HUES6 (cell line): Measurements from ENCODE around the gene SH3BP4.
A peak's percentile ranks its signal among the peaks of the same experiment; 100 is the strongest.

Experiments
- H3K27ac ChIP-seq: 2 replicates; pipeline ENCODE4 v1.7.0; 2013; ENCODE audit warnings: low read depth, mild to moderate bottlenecking, low read length, inconsistent platforms
- H3K27me3 ChIP-seq: 2 replicates; pipeline ENCODE4 v1.6.1; 2013; ENCODE audit warnings: low read length; ENCODE audit not compliant: control insufficient read depth, insufficient read depth
- H3K36me3 ChIP-seq: 2 replicates; pipeline ENCODE4 v1.6.1; 2013; ENCODE audit warnings: low read length; ENCODE audit not compliant: control insufficient read depth, insufficient read depth
- H3K4me1 ChIP-seq: 2 replicates; pipeline ENCODE4 v1.6.1; 2013; ENCODE audit warnings: low read length; ENCODE audit not compliant: control insufficient read depth, insufficient read depth
- H3K4me3 ChIP-seq: 2 replicates; pipeline ENCODE4 v1.5.1; 2013; ENCODE audit warnings: low read depth, low read length
- H3K9ac ChIP-seq: one replicate; pipeline ENCODE4 v1.6.1; 2013; ENCODE audit warnings: mild to moderate bottlenecking, low read length
- H3K9me3 ChIP-seq: 2 replicates; pipeline ENCODE4 v1.6.1; 2013; ENCODE audit warnings: low read depth, low read length; ENCODE audit not compliant: control insufficient read depth, insufficient read depth

Gene SH3BP4

DNA sequence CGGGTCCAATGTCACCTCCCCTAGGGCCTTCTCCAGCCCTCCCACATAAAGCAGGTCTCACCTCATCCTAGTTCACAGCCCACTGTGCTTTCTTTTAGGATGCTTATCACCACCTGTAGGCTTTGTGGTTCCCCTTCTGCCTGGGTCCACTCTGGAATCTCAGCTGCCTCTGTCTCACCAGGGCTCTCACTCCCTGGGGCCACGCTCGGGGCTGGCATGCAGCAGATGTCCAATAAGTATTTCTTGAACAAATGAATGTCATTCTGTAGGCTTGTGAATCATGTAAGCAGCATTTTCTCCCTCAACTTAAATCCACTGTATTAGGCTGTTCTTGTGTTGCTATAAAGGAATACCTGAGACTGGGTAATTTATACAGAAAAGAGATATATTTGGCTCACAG, 4.3 kb upstream of the SH3BP4 start:
- Histone ChIP-seq H3K27ac (no peak overlapping the region), H3K36me3 (no peaks in the 10 kb centered on the region), H3K4me3 (no peak overlapping the region), H3K9me3 (peaks cover 3% of the 10 kb centered on the region; the same call in 1 of the 2 replicates), H3K9ac (no peak overlapping the region), H3K27me3 (peaks cover 34% of the 10 kb centered on the region), H3K4me1 (peaks cover 6% of the 10 kb centered on the region; the same call in 1 of the 2 replicates)

DNA sequence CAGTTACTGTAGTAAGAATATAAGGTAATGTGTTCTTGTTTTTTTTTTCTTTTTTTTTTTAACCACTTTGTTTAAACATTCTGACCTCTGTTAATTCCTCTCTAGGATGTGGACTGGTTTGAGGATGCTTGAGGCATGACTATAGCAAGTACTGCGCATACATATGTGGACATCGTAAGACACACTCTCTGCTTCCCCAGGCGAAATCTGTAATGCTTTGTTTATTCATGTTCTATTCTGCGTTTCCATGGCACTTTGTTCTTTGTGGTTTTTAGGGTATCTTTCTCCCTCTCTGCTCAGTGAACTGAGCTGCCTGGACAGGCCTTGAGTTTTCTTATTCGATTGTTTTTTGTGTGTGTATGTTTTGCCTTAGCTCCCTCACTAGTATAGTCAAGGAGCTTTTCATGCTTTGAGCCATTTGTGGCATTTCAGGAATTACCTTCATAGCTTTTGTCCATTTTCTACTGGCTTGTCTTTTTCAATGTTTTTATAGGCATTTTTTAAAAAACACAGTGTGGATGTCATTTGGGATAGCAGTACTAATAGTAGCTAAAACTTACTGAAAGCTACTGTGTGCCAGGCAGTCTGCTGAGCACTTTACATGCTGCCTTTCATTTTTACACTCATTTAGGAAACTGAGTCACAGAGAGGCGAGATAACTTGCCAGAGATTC, 1.9 kb upstream of the SH3BP4 start:
- H3K27me3 ChIP-seq: peaks cover 39% of the 10 kb centered on the region
- H3K27ac ChIP-seq: no peak overlapping the region
- no peak overlapping the region for H3K9ac ChIP-seq
- H3K9me3 ChIP-seq: no peaks in the 10 kb centered on the region
- H3K4me1 ChIP-seq: peaks cover 25% of the 10 kb centered on the region
- H3K36me3 ChIP-seq: no peaks in the 10 kb centered on the region
- no peak overlapping the region for H3K4me3 ChIP-seq

DNA sequence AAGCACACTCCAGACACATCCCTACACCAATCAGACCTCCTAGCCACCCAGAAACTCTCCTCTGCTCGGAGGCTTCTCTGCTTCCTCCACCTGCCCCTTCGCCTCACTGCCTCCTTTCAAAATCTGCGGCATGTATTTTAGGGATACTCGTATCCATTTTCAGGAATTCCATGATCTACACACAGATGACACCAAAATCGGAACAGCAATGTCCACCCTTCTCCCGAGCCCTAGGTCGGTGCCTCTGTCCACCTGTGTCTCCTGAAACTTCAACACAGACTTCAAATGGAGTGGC, 1.4 kb upstream of the SH3BP4 start:
- peaks cover 39% of the 10 kb centered on the region for H3K27me3 ChIP-seq
- peaks cover 30% of the 10 kb centered on the region for H3K4me1 ChIP-seq
- peak overlapping the region; percentile 67; the same call in 1 of the 2 replicates for H3K4me3 ChIP-seq
- H3K9me3 ChIP-seq: no peaks in the 10 kb centered on the region
- no peak overlapping the region for H3K27ac ChIP-seq
- H3K36me3 ChIP-seq: no peaks in the 10 kb centered on the region
- no peak overlapping the region for H3K9ac ChIP-seq

DNA sequence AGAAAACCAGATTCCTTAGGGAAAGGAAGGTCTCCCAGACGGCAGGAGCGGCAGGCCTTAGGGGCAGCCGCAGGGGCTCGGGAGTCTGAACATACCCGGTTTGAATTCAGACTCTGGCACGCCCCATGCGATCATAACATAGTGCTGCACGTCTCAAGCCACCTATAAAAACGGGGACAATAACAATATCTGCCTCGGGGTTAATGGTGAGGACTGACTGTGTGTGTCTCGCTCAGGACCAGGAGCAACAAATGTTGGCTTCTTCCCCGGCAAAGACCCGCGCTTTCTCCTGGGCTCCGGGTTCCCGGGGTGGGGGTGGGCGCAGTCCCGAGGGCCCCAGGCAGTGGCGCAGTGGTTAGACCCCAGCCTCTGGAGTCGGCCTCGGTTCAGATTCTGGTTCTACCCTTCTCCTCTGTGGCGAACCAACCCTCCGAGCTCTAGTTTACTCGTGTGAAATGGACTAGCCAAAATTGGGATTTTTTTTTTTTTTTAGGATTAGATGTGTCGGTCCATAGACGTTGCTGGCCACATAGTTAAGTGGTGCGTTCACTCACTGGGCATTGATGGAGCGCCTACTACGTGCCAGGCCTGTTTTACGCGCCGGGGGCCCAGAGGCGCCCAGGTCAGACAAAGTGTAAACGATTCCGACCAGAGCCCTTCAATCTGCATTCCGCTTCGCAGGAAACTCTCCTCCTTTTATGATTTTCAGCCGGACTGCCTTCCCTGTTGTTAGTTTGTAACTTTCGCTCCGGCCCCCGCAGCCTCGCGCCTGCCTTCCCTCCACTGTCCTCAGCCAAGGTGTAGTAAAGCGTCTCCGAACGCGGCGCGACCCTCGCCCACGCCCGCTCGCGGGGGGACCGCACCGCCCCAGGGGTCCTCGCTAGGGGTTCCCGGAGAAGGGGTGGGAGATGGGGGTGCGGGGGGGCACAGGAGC, 820 bp upstream of the SH3BP4 start:
- H3K4me1 ChIP-seq: peaks cover 36% of the 10 kb centered on the region
- H3K27me3 ChIP-seq: peaks cover 39% of the 10 kb centered on the region
- peak overlapping the region; percentile 67 for H3K4me3 ChIP-seq
- no peaks in the 10 kb centered on the region for H3K36me3 ChIP-seq
- peak overlapping the region; percentile 62 for H3K9ac ChIP-seq
- H3K9me3 ChIP-seq: no peaks in the 10 kb centered on the region
- no peak overlapping the region for H3K27ac ChIP-seq

DNA sequence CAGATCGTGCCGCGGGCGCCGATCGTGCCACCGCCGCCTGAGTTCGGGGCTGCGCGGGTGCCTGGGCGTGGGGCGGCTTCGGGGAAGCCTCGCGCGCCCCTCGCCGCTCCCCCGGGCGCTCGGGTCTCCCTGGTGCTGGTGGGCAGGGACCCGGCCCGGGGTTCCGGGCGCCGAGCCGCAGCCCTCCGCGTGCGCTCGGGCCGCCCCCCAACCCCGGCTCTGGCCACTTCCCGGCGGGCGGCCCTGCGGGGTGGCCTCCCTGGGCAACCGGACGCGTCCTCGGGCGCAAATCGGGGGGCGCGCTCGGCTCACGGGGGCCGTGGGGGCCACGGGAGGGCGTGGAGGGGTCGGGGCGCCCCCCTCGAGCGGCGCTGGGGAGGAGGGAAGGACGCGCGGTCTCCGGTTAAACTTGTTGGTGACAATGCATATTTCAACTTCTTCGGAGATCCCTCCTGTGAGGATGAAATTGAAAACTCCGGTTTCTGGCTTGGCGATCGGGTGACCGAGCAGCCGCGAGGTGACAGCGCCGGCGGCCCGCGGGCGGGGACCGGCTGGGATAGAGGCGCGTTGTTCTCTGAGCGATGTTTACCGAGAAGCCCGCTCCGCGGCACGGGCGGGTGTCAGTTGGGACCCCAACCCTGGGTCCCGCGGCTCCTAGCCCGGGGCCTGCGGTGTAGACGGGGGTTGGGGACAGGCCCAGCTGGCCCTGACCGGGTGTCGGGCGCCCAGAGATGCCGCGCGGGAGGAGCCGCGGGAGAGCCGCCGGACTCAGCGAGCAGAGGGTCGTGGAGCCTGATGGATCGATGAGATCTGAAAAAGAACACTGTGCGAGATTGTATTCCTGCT, 676 bp downstream of the SH3BP4 start:
- peak overlapping the region; percentile 70 for H3K9ac ChIP-seq
- no peaks in the 10 kb centered on the region for H3K36me3 ChIP-seq
- H3K27ac ChIP-seq: no peak overlapping the region; the same call in 1 of the 2 replicates
- H3K9me3 ChIP-seq: no peaks in the 10 kb centered on the region
- H3K4me1 ChIP-seq: peaks cover 50% of the 10 kb centered on the region
- H3K4me3 ChIP-seq: peak overlapping the region; percentile 75
- H3K27me3 ChIP-seq: peaks cover 36% of the 10 kb centered on the region

DNA sequence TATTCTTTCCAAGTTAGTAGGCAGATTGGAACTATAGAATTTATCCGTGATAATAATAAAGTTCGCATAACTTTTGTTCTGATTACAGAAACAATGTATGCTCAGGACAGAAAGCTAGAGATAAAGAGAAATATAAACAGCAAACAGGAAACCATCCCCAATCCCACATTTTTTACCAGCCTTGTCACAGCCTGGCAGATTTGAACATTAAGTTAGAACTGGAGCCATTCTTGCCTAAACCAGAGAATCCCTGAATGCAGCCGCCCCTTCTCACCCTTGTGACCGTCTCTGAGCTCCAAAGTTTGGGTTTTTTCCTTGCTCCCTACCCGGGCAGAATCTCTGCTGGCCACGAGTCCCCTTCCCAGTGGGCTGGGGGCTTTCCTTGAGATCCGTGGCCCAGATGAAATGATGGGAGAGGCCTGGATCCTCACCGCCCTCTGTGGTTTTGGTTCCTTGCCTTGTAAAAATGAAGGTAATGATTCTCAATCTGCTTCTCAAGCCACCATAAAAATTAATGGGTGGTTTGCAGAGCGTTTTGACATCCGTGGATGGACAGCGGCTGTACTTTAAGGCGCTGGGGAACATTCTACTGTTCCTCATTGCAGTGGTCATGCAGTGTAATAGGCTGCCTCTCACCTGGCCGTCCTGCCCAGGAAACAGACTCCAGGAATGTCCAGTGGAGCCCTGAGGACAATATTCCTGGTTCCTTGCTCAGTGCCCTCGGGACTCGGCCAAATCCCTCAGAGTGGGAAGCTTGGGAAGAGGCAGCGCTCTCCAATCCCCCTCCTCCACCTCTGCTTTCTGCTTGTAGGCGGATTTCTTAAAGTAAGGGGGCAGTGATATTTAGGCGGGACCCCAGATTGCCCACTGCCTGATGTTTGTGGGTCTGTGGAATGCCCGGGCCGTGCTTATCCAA, 1.6 kb downstream of the SH3BP4 start:
- peak overlapping the region; percentile 70 for H3K9ac ChIP-seq
- peaks cover 34% of the 10 kb centered on the region for H3K27me3 ChIP-seq
- no peaks in the 10 kb centered on the region for H3K36me3 ChIP-seq
- H3K27ac ChIP-seq: peak overlapping the region; percentile 4; the same call in 1 of the 2 replicates
- H3K4me3 ChIP-seq: peak overlapping the region; percentile 75
- peaks cover 59% of the 10 kb centered on the region for H3K4me1 ChIP-seq
- H3K9me3 ChIP-seq: no peaks in the 10 kb centered on the region

DNA sequence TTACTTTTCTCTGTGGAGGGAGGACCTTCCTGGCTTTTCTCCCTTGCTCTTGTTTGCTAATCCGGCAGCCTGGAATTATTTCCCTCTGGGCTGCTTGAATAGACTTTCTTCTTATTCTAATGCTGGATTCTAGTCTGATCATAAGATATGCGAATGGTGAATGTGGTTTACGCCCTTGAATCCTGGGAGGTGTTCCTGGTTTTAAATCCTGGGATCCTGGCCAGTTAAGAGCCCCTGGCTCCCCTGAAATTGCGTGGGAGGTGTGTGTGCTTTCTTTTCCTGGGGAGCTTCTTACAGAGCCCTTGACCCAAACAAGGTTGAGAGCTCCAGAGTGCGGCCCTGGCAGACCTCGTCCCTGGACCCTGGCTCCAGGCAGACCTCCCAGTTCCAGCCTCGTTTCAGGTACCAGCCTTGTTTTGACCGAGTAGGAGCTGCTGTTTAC, 2.8 kb downstream of the SH3BP4 start:
- Histone ChIP-seq H3K36me3 (no peaks in the 10 kb centered on the region), H3K4me1 (peaks cover 65% of the 10 kb centered on the region)

DNA sequence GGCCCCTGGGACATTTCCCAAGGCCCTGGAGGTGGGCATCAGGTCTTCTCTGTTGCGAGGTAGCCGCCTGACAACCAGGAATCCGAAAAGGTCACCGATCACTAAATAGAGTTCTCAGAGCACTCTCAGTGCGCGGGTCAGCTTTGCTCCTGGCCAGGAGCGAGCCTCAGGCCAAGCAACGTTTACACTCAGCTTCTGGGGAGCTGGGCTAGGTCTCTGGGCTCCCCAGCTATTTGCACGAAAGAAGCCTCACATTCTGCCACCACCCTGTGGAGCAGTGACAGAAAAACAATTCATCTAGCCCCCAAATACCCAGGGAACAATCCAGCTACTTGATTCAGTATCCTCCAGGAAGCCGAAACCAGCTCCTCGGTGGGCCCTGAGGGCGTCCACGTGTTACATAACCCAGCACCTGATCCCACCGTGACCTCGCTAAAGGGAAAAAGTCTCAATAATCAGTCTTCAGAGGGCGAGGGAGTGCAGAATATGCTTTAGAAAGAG, 3.3 kb downstream of the SH3BP4 start:
- Histone ChIP-seq H3K36me3 (no peaks in the 10 kb centered on the region), H3K27ac (peak overlapping the region; percentile 4; the same call in 1 of the 2 replicates), H3K9ac (peak overlapping the region; percentile 11), H3K4me3 (peak overlapping the region; percentile 75), H3K4me1 (peaks cover 69% of the 10 kb centered on the region), H3K9me3 (no peaks in the 10 kb centered on the region), H3K27me3 (peaks cover 16% of the 10 kb centered on the region)

More for the DNA sequence above, 2.8 kb downstream of the SH3BP4 start:
- H3K4me3 ChIP-seq: peak overlapping the region; percentile 75
- peak overlapping the region; percentile 11 for H3K9ac ChIP-seq
- H3K27ac ChIP-seq: 0 out of 2 replicates have a peak overlapping the region, but pooled peaks have one; percentile 4
- peaks cover 22% of the 10 kb centered on the region for H3K27me3 ChIP-seq
- no peaks in the 10 kb centered on the region for H3K9me3 ChIP-seq

DNA sequence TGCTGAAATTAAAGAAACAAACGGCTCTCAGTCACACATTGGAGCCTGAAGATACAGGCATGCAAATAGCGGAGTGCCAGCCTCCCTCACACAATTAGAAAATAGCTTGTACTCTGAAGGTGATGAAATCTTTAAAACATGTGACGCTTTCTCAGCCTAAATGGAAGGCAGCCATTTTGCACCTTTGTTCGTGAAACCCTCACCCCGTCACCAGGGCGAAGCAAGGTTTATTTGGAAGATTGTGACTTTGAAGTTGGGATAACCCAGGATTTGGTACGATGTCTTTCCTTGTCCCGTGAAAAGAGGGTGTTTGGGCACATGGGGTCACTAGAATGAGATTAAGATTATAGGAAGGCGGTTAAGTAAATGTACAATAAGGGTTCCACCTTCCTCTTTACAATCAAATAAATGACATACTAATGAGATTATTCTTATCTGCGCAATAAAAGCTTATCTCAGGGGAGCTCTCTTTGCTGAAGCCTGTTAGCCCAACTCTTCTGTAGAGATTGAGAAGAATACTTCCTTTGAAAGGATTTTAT, 4.2 kb downstream of the SH3BP4 start:
- no peak overlapping the region for H3K27ac ChIP-seq
- H3K4me3 ChIP-seq: 0 out of 2 replicates have a peak overlapping the region, but pooled peaks have one; percentile 8
- H3K4me1 ChIP-seq: peaks cover 68% of the 10 kb centered on the region
- no peak overlapping the region for H3K9ac ChIP-seq
- peaks cover 7% of the 10 kb centered on the region for H3K27me3 ChIP-seq
- no peaks in the 10 kb centered on the region for H3K36me3 ChIP-seq
- H3K9me3 ChIP-seq: no peaks in the 10 kb centered on the region
